HepG2 (cell line): Measurements from ENCODE around the gene CAMSAP2. TPM values are rescaled to one million over a fixed set of nuclear protein-coding genes. Genes with fewer than 3 reads are reported as not detected.
A peak's percentile ranks its signal among the peaks of the same experiment; 100 is the strongest.

Source experiments
- ATAD3A ChIP-seq: sonication (generic); formaldehyde crosslinking; IDR thresholded peaks from 2 replicates; pipeline ENCODE4 v1.4.0; 2020; ENCODE audit warnings: missing genetic modification reagents
- BCL6 ChIP-seq: IDR thresholded peaks from 2 replicates; pipeline ENCODE4 v1.6.1; 2016; ENCODE audit warnings: missing genetic modification reagents, missing compliant biosample characterization
- DNMT3B ChIP-seq: conservative IDR thresholded peaks from 2 replicates; pipeline ENCODE4 v1.6.1; 2016; ENCODE audit warnings: missing biosample characterization, control low read depth
- ELF1 ChIP-seq: sonication (generic); formaldehyde crosslinking; IDR thresholded peaks from 2 replicates; pipeline ENCODE4 v1.4.0; 2020; ENCODE audit warnings: missing genetic modification reagents
- FOXA3 ChIP-seq: IDR thresholded peaks from 2 replicates; pipeline ENCODE4 v1.6.1; 2016; ENCODE audit warnings: missing genetic modification reagents, missing compliant biosample characterization
- HNRNPUL1 ChIP-seq: fragments of 200-400 bp; formaldehyde crosslinking; IDR thresholded peaks from 2 replicates; pipeline ENCODE4 v1.6.1; 2017; ENCODE audit warnings: low read depth, mild to moderate bottlenecking, low read length, moderate library complexity
- HOXA7 ChIP-seq: sonication (generic); formaldehyde crosslinking; IDR thresholded peaks from 2 replicates; pipeline ENCODE4 v1.8.1; 2022; ENCODE audit warnings: mild to moderate bottlenecking, missing genetic modification reagents, moderate library complexity
- KAT7 ChIP-seq: IDR thresholded peaks from 2 replicates; pipeline ENCODE4 v1.6.1; 2018; ENCODE audit warnings: borderline replicate concordance, missing compliant biosample characterization
- KLF12 ChIP-seq: sonication (generic); formaldehyde crosslinking; IDR thresholded peaks from 2 replicates; pipeline ENCODE4 v1.4.0; 2020; ENCODE audit warnings: missing genetic modification reagents, borderline replicate concordance
- KLF13 ChIP-seq: sonication (generic); formaldehyde crosslinking; IDR thresholded peaks from 2 replicates; pipeline ENCODE4 v1.4.0; 2020; ENCODE audit warnings: mild to moderate bottlenecking, missing genetic modification reagents
- PHF20 ChIP-seq: sonication (generic); formaldehyde crosslinking; IDR thresholded peaks from 2 replicates; pipeline ENCODE4 v1.5.0; 2020; ENCODE audit warnings: mild to moderate bottlenecking, missing genetic modification reagents
- SCMH1 ChIP-seq: sonication (generic); formaldehyde crosslinking; IDR thresholded peaks from 2 replicates; pipeline ENCODE4 v1.9.0; 2021; ENCODE audit warnings: missing genetic modification reagents, mild to moderate bottlenecking, borderline replicate concordance
- SETDB1 ChIP-seq: sonication (generic); formaldehyde crosslinking; IDR thresholded peaks from 2 replicates; pipeline ENCODE4 v1.5.1; 2020; ENCODE audit warnings: missing genetic modification reagents, mild to moderate bottlenecking, borderline replicate concordance
- SMAD3 ChIP-seq: sonication (generic); formaldehyde crosslinking; IDR thresholded peaks from 2 replicates; pipeline ENCODE4 v1.4.0; 2020; ENCODE audit warnings: missing genetic modification reagents
- SRY ChIP-seq: sonication (generic); formaldehyde crosslinking; IDR thresholded peaks from 2 replicates; pipeline ENCODE4 v1.8.0; 2022; ENCODE audit warnings: mild to moderate bottlenecking, missing genetic modification reagents
- ZBTB37 ChIP-seq: sonication (generic); formaldehyde crosslinking; IDR thresholded peaks from 2 replicates; pipeline ENCODE4 v1.4.0; 2020; ENCODE audit warnings: mild to moderate bottlenecking, missing genetic modification reagents
- ZC3H13 ChIP-seq: sonication (generic); formaldehyde crosslinking; IDR thresholded peaks from 2 replicates; pipeline ENCODE4 v1.8.1; 2023; ENCODE audit warnings: mild to moderate bottlenecking, missing genetic modification reagents, moderate library complexity
- ZFP90 ChIP-seq: sonication (generic); formaldehyde crosslinking; IDR thresholded peaks from 2 replicates; pipeline ENCODE4 v1.8.0; 2022; ENCODE audit warnings: missing genetic modification reagents, mild to moderate bottlenecking, inconsistent platforms, borderline replicate concordance
- ZNF143 ChIP-seq: sonication (generic); formaldehyde crosslinking; IDR thresholded peaks from 2 replicates; pipeline ENCODE4 v1.4.0; 2020; ENCODE audit warnings: missing genetic modification reagents
- ZNF333 ChIP-seq: sonication (generic); formaldehyde crosslinking; IDR thresholded peaks from 2 replicates; pipeline ENCODE4 v1.4.0; 2020; ENCODE audit warnings: mild to moderate bottlenecking, missing genetic modification reagents, borderline replicate concordance
- ZNF549 ChIP-seq: sonication (generic); formaldehyde crosslinking; IDR thresholded peaks from 2 replicates; pipeline ENCODE4 v1.5.0; 2020; ENCODE audit warnings: missing genetic modification reagents
- ZNF619 ChIP-seq: sonication (generic); formaldehyde crosslinking; IDR thresholded peaks from 2 replicates; pipeline ENCODE4 v1.4.0; 2020; ENCODE audit warnings: mild to moderate bottlenecking, missing genetic modification reagents
- ZNF83 ChIP-seq: sonication (generic); formaldehyde crosslinking; IDR thresholded peaks from 2 replicates; pipeline ENCODE4 v1.4.0; 2020; ENCODE audit warnings: missing genetic modification reagents, mild to moderate bottlenecking, borderline replicate concordance
- ZNF879 ChIP-seq: sonication (generic); formaldehyde crosslinking; IDR thresholded peaks from 2 replicates; pipeline ENCODE4 v1.8.1; 2023; ENCODE audit warnings: missing genetic modification reagents
- ZUFSP ChIP-seq: sonication (generic); formaldehyde crosslinking; IDR thresholded peaks from 2 replicates; pipeline ENCODE4 v1.9.0; 2021; ENCODE audit warnings: missing genetic modification reagents, mild to moderate bottlenecking, borderline replicate concordance
- polyA plus RNA-seq, 8 experiments: library from polyadenylated mRNA; depleted of rRNA in 3 of 8; stranded (reverse) in 7 of 8; unstranded in 1 of 8; fragments of >200 nt; fragmentation: Illumina TruSeq in 4 of 8; extraction: Trizol in 4 of 8; gene quantifications; 2 replicates each; pipeline versions ENCODE4 v1.2.1 to v1.2.3, GENCODE V29; 2011 to 2016; ENCODE audit warnings: low read depth in 4 of 8, missing spikeins in 1 of 8, mixed read lengths in 1 of 8; ENCODE audit not compliant: insufficient read depth in 1 of 8
- total RNA-seq, 5 experiments: library from RNA; depleted of rRNA; stranded (reverse); fragments of >200 nt; fragmentation: Illumina TruSeq; extraction: Trizol; gene quantifications; 2 replicates each; pipeline ENCODE4 v1.2.3, GENCODE V29; 2016; ENCODE audit warnings: low read depth in 1 of 5
- TF ChIP-seq, protein P1 (sequence below): conservative IDR thresholded peaks from 2 replicates; pipeline ENCODE4 v1.6.1; 2018; ENCODE audit warnings: missing genetic modification reagents
- TF ChIP-seq, protein P2 (sequence below): sonication (generic); formaldehyde crosslinking; IDR thresholded peaks from 2 replicates; pipeline ENCODE4 v1.5.0; 2020; ENCODE audit warnings: mild to moderate bottlenecking, missing genetic modification reagents, moderate library complexity

The CAMSAP2 gene
- total and polyA plus RNA-seq, 2 of the 13 experiments (the other 11 are each of a cell fraction or from before 2014, with no cell fraction given): 3.4 to 8.2 TPM

GRCh38 chr1:200907611-200908097, 169.0 kb downstream of the CAMSAP2 start (continued):
- TF ChIP-seq ZNF143: no peak
- no peak for TF ChIP-seq SCMH1 (CRISPR knock-in tag)
- no peak; the same call in 1 of the 2 replicates for TF ChIP-seq BCL6 (CRISPR knock-in tag)
- 0 out of 2 replicates have a peak, but pooled peaks have one; percentile 23 for TF ChIP-seq SMAD3 (CRISPR knock-in tag)
- TF ChIP-seq DNMT3B (CRISPR knock-in tag): no peak
- TF ChIP-seq FOXA3 (CRISPR knock-in tag): peak; percentile 69
- no peak for TF ChIP-seq ZNF619
- TF ChIP-seq SETDB1: no peak
- TF ChIP-seq ZNF83 (CRISPR knock-in tag): no peak
- TF ChIP-seq KLF13 (CRISPR knock-in tag): no peak
- no peak for TF ChIP-seq ZC3H13
- TF ChIP-seq ATAD3A (CRISPR knock-in tag): no peak
- no peak for TF ChIP-seq ZFP90 (CRISPR knock-in tag)
- TF ChIP-seq, protein P1, sequence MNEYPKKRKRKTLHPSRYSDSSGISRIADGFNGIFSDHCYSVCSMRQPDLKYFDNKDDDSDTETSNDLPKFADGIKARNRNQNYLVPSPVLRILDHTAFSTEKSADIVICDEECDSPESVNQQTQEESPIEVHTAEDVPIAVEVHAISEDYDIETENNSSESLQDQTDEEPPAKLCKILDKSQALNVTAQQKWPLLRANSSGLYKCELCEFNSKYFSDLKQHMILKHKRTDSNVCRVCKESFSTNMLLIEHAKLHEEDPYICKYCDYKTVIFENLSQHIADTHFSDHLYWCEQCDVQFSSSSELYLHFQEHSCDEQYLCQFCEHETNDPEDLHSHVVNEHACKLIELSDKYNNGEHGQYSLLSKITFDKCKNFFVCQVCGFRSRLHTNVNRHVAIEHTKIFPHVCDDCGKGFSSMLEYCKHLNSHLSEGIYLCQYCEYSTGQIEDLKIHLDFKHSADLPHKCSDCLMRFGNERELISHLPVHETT: no peak
- TF ChIP-seq HOXA7 (CRISPR knock-in tag): no peak
- no peak for TF ChIP-seq ELF1 (CRISPR knock-in tag)
- no peak for TF ChIP-seq ZUFSP
- no peak for TF ChIP-seq ZNF333
- TF ChIP-seq, protein P2, sequence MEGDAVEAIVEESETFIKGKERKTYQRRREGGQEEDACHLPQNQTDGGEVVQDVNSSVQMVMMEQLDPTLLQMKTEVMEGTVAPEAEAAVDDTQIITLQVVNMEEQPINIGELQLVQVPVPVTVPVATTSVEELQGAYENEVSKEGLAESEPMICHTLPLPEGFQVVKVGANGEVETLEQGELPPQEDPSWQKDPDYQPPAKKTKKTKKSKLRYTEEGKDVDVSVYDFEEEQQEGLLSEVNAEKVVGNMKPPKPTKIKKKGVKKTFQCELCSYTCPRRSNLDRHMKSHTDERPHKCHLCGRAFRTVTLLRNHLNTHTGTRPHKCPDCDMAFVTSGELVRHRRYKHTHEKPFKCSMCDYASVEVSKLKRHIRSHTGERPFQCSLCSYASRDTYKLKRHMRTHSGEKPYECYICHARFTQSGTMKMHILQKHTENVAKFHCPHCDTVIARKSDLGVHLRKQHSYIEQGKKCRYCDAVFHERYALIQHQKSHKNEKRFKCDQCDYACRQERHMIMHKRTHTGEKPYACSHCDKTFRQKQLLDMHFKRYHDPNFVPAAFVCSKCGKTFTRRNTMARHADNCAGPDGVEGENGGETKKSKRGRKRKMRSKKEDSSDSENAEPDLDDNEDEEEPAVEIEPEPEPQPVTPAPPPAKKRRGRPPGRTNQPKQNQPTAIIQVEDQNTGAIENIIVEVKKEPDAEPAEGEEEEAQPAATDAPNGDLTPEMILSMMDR (CRISPR knock-in tag): peak; percentile 37
- no peak for TF ChIP-seq PHF20 (CRISPR knock-in tag)
- TF ChIP-seq HNRNPUL1: no peak
- no peak for TF ChIP-seq SRY
- TF ChIP-seq KLF12 (CRISPR knock-in tag): no peak
- TF ChIP-seq KAT7 (CRISPR knock-in tag): no peak
- TF ChIP-seq ZNF879 (CRISPR knock-in tag): no peak
- no peak for TF ChIP-seq ZBTB37
- TF ChIP-seq ZNF549 (CRISPR knock-in tag): no peak
